Measurements from ENCODE around the gene CHD9.

The CHD9 gene

DNA sequence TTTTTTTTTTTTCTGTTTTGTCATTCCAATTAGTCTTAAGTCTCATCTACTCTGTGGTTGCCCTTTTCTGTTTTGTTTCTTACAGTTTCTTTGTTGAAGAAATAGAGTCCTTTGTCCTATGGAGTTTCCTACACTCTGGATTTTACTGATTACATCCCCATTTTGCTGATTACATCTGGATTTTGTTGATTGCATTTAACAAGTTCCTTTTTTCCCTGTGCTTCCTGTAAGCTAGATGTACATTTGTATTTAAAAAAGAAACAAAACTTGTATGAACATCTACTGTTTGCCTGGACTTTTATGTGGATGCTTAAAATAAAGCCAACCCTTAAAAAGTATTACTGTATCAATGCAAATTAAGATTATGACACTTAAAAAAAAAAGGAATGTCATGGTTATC is 147.6 kb downstream of the CHD9 start:
- TF ChIP-seq, protein P1, sequence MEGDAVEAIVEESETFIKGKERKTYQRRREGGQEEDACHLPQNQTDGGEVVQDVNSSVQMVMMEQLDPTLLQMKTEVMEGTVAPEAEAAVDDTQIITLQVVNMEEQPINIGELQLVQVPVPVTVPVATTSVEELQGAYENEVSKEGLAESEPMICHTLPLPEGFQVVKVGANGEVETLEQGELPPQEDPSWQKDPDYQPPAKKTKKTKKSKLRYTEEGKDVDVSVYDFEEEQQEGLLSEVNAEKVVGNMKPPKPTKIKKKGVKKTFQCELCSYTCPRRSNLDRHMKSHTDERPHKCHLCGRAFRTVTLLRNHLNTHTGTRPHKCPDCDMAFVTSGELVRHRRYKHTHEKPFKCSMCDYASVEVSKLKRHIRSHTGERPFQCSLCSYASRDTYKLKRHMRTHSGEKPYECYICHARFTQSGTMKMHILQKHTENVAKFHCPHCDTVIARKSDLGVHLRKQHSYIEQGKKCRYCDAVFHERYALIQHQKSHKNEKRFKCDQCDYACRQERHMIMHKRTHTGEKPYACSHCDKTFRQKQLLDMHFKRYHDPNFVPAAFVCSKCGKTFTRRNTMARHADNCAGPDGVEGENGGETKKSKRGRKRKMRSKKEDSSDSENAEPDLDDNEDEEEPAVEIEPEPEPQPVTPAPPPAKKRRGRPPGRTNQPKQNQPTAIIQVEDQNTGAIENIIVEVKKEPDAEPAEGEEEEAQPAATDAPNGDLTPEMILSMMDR (IDR thresholded peaks at IDR 0.05; ENCODE audit: low read depth, low read length, missing control alignments): no peak
- no peak for DNase-seq (ENCODE audit: low read depth)
- H3K4me3 ChIP-seq (ENCODE audit: low read depth, low read length): no peak overlapping the region
- in situ Hi-C loops (cut with HindIII; ENCODE audit: low sequenced_read_pairs): no loop called here

DNA sequence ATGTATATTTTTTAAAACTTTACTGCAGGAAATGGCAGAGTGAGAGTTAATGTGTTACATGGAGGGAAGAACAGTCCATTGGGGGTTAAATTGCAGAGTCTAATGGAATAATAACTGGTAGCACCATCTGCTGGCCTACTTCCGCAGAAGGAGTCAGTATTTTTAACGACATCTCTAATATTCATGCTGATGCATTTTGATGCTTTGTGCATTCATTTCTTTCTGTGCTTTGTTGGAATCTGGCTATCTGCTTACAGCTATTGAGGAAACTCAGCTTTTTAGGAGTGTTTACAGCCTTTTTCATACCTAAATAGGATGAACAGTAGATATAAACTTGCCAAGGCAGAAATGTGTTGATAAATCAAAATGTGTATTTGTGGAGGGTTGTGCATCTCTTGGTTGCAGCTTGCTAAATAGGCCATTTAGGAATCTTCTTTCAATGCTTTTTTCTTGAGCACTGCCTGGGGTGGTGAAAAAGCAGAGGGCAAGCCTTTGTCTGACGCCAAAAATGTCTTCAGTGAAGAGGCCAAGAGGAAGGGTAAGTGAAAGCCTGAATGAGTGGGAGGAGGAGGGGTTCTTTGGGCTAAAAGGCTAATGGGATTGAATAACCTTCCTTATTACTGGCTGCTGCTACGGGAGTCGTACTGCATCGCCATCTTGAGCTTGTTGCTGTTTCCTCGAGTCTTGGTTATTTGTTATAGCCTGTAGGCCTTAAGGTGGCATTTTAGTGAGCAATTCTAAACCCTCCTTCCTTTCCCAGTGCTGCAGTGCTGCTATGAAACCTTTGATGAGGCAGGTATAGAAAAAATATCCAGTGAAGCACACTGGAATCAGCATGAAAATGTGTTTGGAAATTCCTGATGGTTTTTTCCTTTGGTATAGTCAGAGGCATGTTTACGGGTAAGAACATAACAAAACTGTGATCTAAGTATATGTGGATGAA is 153.3 kb downstream of the CHD9 start:
- H3K4me3 ChIP-seq (ENCODE audit: low read depth, low read length): peak overlapping the region; percentile 55
- TF ChIP-seq, protein P1 (IDR thresholded peaks at IDR 0.05; ENCODE audit: low read depth, low read length, missing control alignments): peak; percentile 61
- in situ Hi-C loops (cut with HindIII; ENCODE audit: low sequenced_read_pairs): no loop called here
- peak; percentile 72 for DNase-seq (ENCODE audit: low read depth)

DNA sequence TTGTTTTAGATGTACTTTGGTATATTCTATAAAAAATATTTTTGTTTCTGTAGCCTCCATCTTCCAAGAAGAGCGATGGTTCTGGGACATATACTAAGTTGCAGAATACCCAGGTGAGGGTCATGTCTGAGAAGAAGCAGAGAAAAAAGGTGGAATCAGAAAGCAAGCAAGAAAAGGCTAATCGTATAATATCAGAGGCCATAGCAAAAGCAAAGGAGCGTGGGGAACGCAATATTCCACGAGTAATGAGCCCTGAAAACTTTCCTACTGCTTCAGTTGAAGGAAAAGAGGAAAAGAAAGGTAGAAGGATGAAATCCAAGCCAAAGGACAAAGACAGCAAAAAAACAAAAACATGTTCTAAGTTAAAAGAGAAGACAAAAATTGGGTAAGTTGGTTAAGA is 154.6 kb downstream of the CHD9 start:
- peak overlapping the region; percentile 55 for H3K4me3 ChIP-seq (ENCODE audit: low read depth, low read length)
- TF ChIP-seq, protein P1 (IDR thresholded peaks at IDR 0.05; ENCODE audit: low read depth, low read length, missing control alignments): no peak
- in situ Hi-C loops (cut with HindIII; ENCODE audit: low sequenced_read_pairs): no loop called here

DNA sequence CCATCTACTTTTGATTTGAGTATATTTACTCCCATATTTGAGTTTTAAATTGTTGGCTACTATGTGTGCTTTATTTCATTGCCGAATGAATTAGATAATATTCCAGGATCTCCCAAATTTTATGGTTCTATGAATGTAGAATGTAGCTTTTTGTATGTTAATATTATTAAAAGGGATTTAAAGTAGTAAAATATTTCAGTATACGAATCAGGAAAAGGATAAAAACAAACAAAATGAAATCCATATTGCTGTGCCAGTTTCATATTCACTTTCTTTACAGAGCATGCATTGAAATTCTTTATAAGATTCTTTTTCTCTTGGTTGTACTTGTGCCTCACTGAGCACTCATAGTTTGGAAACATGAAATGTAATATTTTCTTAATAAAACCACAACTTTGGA is 155.1 kb downstream of the CHD9 start:
- in situ Hi-C loops (cut with HindIII; ENCODE audit: low sequenced_read_pairs): no loop called here
- no peak for DNase-seq (ENCODE audit: low read depth)
- TF ChIP-seq, protein P1 (IDR thresholded peaks at IDR 0.05; ENCODE audit: low read depth, low read length, missing control alignments): no peak
- H3K4me3 ChIP-seq (ENCODE audit: low read depth, low read length): peak overlapping the region; percentile 55

More for the DNA sequence above, 154.6 kb downstream of the CHD9 start:
- DNase-seq (ENCODE audit: low read depth): no peak

DNA sequence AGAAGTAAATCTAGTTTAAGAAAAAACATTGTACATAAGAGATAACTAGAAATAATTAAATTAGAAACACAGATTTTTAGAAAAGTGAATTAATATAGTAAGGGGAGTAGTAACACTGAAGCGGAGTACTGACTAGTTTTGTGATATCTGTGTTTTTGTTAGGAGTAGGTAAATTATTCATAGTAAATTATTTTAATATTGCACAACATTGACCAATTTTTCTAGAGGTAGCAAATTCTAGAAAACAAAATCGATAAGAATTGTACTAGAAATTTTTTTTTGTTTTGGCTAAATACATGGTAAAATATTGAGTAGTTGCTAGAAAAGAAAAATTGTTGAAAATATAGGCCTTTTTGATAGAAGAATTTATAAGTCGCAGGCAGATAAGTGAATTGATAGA is 156.5 kb downstream of the CHD9 start:
- in situ Hi-C loops (cut with HindIII; ENCODE audit: low sequenced_read_pairs): no loop called here
- no peak for DNase-seq (ENCODE audit: low read depth)
- peak overlapping the region; percentile 55 for H3K4me3 ChIP-seq (ENCODE audit: low read depth, low read length)
- TF ChIP-seq, protein P1 (IDR thresholded peaks at IDR 0.05; ENCODE audit: low read depth, low read length, missing control alignments): no peak

DNA sequence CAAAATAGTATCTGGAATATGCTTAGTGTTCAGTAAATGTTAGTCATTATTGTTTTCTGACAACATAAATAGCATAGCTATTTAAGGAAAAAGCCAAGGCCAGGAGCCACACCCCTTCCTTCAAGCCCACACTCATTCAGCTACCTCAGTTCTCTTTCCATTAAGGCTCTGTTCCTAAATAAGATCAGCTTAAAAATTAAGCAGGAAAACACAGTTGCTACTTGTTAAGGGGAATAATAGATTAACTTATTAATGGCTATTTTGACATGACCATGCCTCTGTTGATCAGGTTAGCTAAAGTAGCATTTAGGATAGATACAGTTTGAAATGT is 158.1 kb downstream of the CHD9 start:
- no peak overlapping the region for H3K4me3 ChIP-seq (ENCODE audit: low read depth, low read length)
- in situ Hi-C loops (cut with HindIII; ENCODE audit: low sequenced_read_pairs): no loop called here
- DNase-seq (ENCODE audit: low read depth): no peak
- TF ChIP-seq, protein P1 (IDR thresholded peaks at IDR 0.05; ENCODE audit: low read depth, low read length, missing control alignments): no peak
